GM21529 (cell line): Measurements from ENCODE around the gene SMC6.

Source experiments
- ATAC-seq: cut with Tn5 transposase; IDR thresholded peaks from one replicate; pipeline ENCODE4 v1.9.1; 2021; ENCODE audit not compliant: unreplicated experiment

SMC6 gene

GRCh38 chr2:17621781-17622180 is 131.8 kb downstream of the SMC6 start:
- ATAC-seq: no peak

- no peak for ATAC-seq
These were observed 132.8 kb downstream of the SMC6 start for GRCh38 chr2:17620841-17621240.

- ATAC-seq: no peak
These were observed 133.3 kb downstream of the SMC6 start for GRCh38 chr2:17620280-17620679.

GRCh38 chr2:17617955-17618354 is 135.7 kb downstream of the SMC6 start:
- no peak for ATAC-seq

- ATAC-seq: no peak
These were observed 136.1 kb downstream of the SMC6 start for GRCh38 chr2:17617516-17617915.

GRCh38 chr2:17616405-17616804 is 137.2 kb downstream of the SMC6 start:
- no peak for ATAC-seq

GRCh38 chr2:17615728-17616351 is 137.8 kb downstream of the SMC6 start:
- ATAC-seq: no peak

GRCh38 chr2:17615147-17615546 is 138.5 kb downstream of the SMC6 start:
- ATAC-seq: no peak

GRCh38 chr2:17614174-17614930 is 139.3 kb downstream of the SMC6 start:
- ATAC-seq: no peak
